HG03060 (cell line): Measurements from ENCODE around the gene UGT1A7.

Experiments used
- ATAC-seq: cut with Tn5 transposase; IDR thresholded peaks from one replicate; pipeline ENCODE4 v1.9.1; 2021; ENCODE audit warnings: low read depth, moderate number of reproducible peaks; ENCODE audit not compliant: unreplicated experiment

Gene UGT1A7

DNA sequence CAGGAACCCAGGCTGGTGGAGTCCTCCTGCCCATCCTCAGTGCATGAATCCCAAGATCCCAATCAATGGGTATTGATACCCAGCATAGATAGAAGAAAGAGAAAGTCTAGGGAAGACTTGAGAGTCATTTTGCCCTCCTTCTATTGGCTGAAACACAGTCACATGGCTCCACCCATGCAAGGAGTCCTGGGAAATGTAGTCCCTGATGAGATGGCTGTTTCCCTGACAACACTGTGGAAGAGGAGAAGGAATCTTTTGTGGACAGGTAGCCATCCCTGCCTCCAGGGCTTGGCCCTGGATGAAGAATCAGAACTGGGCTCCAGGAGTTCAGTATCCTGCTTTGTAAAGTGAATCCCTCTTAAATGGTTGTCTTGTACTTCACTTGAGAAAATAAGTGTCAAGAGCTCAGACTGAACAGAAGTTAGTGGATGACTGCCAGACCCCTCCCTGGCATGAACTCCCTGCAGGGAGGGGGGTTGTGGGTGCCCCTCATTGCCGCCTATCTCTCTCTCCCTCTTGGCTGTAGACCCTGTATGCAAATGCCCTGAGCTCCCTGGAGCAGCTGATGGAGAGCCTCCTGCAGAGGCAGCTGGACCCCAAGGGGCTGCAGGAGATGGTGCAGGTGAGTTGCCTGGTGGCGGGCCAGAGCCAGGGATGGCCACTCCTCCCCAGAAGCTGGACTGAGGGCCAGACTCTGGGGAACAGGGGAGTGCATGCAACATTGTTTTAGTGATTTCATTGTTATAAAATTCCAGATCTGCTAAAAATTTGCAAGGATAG lies 132.5 kb downstream of the UGT1A7 start:
- no peak for ATAC-seq

DNA sequence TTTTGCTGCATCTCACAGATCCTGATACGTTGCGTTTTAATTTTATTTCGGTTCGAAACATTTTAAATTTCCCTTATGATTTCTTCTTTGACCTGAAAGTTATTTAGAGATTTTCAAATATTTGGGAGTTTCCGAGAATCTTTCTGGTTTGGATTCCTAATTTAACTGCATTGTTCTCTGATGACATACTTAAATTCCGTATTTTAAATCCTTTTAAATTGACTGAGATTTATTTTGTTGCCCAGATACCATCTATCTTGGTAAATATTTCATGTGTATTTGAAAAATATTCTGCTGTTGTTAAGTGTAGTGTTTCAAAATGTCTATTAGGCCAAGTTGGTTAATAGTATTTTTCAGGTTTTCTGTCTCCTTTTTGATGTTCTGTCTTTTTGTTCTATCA lies 134.2 kb downstream of the UGT1A7 start:
- no peak for ATAC-seq

DNA sequence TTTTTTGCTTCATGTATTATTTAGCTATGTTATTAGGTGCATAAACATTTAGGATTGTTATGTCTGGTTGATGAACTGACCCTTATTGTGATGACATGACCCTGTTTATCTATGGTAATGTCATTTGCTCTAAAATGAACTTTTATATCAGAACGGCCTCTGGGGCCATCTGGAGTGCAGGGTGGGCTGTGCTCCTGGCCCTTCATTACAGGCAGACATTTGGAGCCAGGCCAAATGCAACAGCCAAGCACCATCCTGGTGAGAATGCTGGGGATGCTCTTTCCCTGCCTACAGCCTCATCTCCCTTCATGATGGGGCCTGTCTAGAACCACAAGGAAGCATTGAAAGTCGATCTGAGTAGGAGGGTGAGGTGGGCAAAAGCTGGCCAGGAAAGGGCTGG lies 134.6 kb downstream of the UGT1A7 start:
- ATAC-seq = no peak

DNA sequence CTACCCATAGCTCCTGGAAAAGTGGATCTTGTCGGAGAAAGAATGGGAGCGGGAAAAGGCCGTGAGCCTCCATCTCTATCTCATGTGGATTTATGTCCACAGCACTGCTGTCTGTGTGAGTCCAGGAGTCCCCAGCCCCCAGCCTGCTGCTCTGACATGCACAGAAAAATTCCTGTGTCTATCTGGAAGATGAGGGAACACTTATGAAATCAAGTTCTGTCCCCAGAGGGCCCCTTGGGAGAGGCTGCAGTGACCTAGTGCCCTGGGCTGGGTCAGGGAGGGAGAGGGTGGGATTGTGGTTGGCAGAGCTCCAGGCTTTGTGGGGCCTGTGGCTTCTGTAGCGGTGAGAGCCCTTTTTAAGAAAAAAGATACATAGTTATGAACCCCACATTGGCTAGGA lies 135.1 kb downstream of the UGT1A7 start:
- no peak for ATAC-seq

DNA sequence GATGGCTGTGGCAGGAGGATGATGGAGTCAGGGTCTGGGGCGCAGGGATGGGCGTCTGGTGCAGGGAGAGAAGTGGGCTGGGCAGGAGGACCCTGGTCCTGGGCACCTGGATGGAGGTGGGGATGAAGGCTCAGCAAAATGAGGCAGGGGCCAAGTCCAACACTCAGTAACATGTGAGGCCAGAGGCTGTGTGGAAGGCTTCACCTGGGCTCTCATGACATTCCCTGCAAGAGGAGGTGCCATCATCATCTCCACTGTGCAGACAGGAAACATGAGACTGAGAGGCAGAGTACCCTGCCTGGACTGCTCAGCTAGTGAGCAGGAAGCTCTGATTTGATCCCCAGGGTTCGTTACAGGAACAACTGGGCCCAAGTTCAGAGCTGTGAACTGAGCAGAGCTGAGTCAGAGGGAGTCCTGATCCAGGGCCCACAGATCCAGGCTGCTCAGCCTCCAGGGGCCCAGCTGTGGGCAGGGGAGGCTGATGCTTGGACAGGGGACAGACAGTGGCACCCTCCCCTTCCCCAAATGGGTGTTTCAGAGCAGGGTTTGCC lies 135.7 kb downstream of the UGT1A7 start:
- no peak for ATAC-seq

DNA sequence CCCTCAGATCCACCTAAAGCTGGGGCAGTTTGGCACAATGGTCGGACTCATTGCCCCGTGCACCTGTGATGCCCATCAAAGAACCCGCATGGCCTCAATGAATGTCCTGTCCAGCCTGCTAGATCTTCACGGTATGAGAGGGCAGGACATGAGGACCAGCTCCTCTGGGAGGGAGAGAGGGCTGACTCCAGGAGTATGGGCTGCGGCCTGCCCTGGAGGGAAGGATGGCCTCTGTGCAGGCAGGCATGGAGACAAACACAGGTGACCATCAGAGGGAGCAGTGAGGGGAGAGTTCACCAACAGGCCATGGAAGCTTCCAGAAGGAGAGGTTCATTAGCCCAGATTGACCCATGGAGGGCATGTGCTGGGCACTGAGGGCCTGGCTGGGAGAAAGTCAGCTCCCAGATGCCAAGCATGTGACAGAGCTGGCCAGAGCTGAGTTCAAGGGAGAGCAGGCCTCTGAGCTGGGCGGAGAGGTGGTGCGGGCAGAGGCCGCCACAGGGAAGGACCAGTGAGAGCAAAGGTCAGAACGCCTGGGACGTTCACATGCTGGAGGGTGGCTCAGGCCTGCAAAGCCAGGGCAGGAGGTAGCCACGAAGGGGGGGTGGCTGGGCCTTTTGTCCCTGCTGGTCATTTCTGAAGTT lies 136.4 kb downstream of the UGT1A7 start:
- no peak for ATAC-seq

DNA sequence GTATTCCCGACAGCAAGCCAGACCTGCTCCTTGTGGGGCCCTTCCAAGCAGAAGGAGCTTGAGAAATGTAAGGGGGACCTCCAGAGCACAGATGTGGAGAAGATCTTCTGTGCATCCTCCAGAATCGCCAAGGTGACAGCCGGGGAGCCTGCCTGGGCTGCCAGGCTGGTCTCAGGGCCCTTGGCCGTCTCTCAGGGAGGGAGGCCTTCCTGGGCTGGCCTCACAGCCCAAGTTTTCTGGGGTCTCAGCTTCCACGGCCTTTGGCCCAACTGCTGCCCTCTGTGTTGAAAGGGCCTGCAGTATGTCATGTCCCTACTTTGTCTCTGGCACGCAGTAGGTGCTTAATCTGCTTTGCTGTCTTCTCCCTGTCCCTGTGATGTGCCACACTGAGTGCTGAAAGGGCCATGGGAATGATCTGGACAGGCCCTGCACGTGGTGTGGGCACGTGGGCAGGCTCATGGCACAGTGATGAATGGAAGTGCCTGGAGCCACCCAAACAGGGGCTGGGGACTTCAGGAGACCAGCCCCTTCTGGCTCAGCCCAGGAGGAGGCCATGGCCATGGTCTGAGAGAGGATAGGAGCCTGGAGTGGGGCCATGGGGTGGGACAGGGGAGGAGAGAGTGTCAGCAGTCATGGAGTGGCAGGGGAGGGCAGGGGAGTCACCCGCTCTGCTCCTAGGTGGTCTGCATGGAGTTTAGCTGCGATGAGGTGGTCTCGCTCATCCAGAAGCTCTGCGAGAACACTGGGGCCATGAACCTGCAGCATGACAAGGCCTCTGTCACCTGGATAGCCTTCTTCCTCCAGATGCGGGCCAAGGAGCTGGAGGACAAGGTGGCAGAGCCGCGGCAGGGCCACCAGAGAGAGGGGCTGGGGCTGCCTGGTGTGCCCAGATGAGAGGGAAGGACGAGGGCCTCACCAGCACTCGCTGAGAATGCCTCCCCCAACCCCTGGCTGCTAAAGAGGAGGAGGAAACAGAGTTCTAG lies 137.2 kb downstream of the UGT1A7 start:
- no peak for ATAC-seq

DNA sequence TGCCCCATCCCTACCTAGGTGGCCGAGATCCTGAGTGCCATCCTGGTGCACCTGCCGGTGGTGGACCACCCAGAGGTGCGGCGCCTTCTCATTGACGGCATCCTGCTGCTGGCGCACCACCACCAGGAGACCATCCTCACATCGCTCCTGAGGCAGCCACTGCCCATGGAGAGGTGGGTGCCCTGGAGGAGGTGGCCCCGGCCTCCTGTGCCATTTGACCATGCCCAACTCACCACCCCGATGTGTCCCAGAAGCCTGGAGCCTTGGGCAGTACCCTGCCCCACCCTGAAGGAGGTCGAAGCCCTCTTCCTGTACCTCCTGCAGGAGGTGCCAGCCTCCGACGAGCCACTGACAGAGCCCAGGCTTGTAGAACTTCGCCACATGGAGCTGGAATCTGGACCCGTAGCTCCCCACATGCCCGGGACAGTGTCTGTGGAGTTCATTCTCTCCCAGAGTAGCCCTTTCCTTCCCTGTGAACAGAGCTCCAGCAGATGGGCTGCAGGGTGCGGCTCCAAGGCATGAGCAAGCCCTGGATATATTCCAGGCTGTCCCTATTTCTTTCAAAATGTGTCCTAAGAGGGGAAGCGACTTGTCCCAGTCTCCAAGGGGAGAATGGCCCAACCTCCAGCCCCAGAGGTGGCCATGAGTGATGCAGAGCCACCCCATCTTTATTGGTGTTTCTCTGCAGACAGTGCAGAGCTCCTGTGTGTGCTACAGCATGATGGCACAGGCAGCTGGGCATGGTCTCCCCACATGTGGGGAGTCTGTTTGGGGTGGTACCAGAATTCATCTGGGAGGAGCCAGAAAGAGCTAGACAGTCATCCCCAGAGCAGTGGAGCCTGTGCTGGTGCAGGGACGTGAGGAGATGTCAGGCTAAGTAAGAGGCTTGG lies 138.4 kb downstream of the UGT1A7 start:
- ATAC-seq = no peak

DNA sequence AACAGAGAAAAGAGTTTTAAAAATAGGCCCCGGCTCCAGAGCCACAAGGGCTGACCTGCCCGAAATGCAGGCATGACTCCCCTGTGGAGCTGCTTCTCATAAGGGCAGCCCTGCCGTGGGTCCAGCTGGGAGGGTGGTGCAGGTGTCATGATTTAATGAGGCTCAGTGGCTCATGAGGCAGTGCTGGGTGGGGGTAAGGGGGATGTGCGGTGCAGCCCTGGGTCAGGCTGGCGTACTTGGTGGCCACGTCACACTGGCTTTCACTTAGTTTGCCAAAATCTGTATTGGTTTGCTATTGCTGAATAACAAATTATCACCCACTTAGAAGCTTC lies 139.0 kb downstream of the UGT1A7 start:
- ATAC-seq = no peak

DNA sequence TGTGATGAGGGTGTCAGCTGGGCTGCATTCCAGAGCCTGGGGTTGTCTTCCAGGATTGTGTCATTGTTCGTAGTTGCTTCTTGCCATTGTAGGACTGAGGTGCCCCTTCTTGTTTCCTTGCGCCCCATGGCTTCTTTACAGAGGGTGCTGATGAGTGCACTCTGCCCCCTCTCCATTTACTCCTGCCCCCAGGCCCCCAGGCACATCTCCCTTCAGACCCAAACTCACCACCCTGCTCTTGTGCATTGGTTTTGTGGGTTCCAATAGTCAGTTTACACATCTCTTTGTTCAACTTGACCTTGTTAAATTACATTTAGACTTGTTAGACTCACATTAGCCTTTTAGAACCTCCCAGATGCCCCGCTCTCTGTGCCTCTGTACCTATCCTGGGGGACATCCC lies 139.5 kb downstream of the UGT1A7 start:
- ATAC-seq = no peak

DNA sequence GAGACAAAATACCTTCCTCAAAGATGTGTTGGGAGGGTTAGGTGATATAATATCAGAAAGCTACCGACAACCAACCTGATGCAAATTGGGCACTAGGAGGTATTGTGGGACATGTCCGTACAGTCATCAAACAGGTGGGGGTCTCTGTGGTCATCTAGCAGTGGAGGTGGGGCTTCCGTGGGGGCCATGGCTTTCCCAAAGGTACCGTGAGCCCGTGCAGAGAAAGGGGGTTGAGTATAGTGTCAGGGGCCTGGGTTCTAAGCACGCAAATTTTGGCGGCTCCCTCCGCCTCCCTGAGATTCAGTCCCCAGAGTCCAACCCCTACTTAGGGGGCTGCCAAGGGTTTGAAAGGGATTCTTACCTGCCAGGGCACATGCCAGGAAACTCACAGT lies 140.0 kb downstream of the UGT1A7 start:
- ATAC-seq = no peak

DNA sequence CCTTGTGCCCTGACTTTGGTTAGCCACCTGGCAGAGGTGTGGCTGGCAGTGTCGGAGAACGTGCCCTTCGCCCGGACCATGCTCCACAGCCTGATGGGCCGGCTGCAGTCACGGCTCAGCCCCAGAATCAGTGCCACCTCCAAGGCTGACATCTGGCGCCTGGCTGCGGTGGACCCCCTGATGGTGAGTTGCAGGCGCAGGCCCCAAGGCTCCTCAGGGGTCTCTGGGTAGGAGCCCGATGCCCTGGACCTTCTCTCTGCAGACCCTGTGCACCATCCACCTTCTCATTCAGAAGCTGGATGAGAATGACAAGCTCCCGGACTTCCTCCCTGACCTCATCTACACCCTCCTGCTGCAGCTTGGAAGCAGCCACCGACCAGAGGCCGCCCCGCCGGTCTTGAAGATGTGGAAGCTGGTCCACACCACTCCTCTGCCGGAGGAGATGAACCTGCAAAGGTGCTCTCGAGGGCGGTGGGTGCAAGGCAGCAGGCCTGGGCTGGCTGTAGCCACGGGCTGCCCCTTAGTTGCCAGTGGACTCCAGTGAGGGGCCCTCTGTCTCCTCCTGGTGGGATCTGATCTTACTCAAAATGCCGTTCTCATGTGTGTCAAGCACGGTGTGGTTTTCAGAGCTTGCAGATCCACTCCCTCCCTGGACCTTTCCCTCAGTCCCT lies 140.5 kb downstream of the UGT1A7 start:
- ATAC-seq = no peak
